ENCODE data around the gene EPHA3.

Gene EPHA3

GRCh38 chr3:89227634-89228033 lies 120.2 kb downstream of the EPHA3 start:
- DNase-seq (ENCODE audit: low read depth): no peak

- DNase-seq (ENCODE audit: low read depth): no peak
Observed at GRCh38 chr3:89232155-89232554, 124.7 kb downstream of the EPHA3 start.

GRCh38 chr3:89234620-89235019 lies 127.2 kb downstream of the EPHA3 start:
- no peak for DNase-seq (ENCODE audit: low read depth)

- no peak for DNase-seq (ENCODE audit: low read depth)
Observed at GRCh38 chr3:89238846-89239245, 131.4 kb downstream of the EPHA3 start.

- no peak for DNase-seq (ENCODE audit: low read depth)
Observed at GRCh38 chr3:89239774-89240173, 132.4 kb downstream of the EPHA3 start.

- no peak for DNase-seq (ENCODE audit: low read depth)
Observed at GRCh38 chr3:89245612-89246011, 138.2 kb downstream of the EPHA3 start.

GRCh38 chr3:89246326-89246725 lies 138.9 kb downstream of the EPHA3 start:
- no peak for DNase-seq (ENCODE audit: low read depth)

- DNase-seq (ENCODE audit: low read depth): no peak
Observed at GRCh38 chr3:89250742-89251141, 143.3 kb downstream of the EPHA3 start.

- no peak for DNase-seq (ENCODE audit: low read depth)
Observed at GRCh38 chr3:89252016-89252415, 144.6 kb downstream of the EPHA3 start.

- DNase-seq (ENCODE audit: low read depth): no peak
Observed at GRCh38 chr3:89252860-89253259, 145.4 kb downstream of the EPHA3 start.

- DNase-seq (ENCODE audit: low read depth): no peak
Observed at GRCh38 chr3:89256395-89256794, 149.0 kb downstream of the EPHA3 start.

GRCh38 chr3:89256882-89257281 lies 149.5 kb downstream of the EPHA3 start:
- DNase-seq (ENCODE audit: low read depth): no peak

- no peak for DNase-seq (ENCODE audit: low read depth)
Observed at GRCh38 chr3:89260721-89261120, 153.3 kb downstream of the EPHA3 start.

- no peak for DNase-seq (ENCODE audit: low read depth)
Observed at GRCh38 chr3:89261673-89262072, 154.3 kb downstream of the EPHA3 start.

GRCh38 chr3:89262309-89262929 lies 155.0 kb downstream of the EPHA3 start:
- DNase-seq (ENCODE audit: low read depth): no peak

GRCh38 chr3:89264037-89264560 lies 156.7 kb downstream of the EPHA3 start:
- DNase-seq (ENCODE audit: low read depth): no peak

GRCh38 chr3:89266074-89266473 lies 158.7 kb downstream of the EPHA3 start:
- DNase-seq (ENCODE audit: low read depth): no peak

GRCh38 chr3:89268059-89268458 lies 160.6 kb downstream of the EPHA3 start:
- no peak for DNase-seq (ENCODE audit: low read depth)

GRCh38 chr3:89270201-89270600 lies 162.8 kb downstream of the EPHA3 start:
- DNase-seq (ENCODE audit: low read depth): no peak

- no peak for DNase-seq (ENCODE audit: low read depth)
Observed at GRCh38 chr3:89275001-89275400, 167.6 kb downstream of the EPHA3 start.

- DNase-seq (ENCODE audit: low read depth): no peak
Observed at GRCh38 chr3:89276116-89276515, 168.7 kb downstream of the EPHA3 start.

GRCh38 chr3:89278302-89279025 lies 171.0 kb downstream of the EPHA3 start:
- no peak for DNase-seq (ENCODE audit: low read depth)

- no peak for DNase-seq (ENCODE audit: low read depth)
Observed at GRCh38 chr3:89280301-89280700, 172.9 kb downstream of the EPHA3 start.

All from GM04504 (cell line).